GM21423 (cell line): ENCODE data around the gene PEMT.

Experiments used
- ATAC-seq: cut with Tn5 transposase; IDR thresholded peaks from one replicate; pipeline ENCODE4 v1.9.1; 2021; ENCODE audit warnings: mild to moderate bottlenecking, moderate library complexity; ENCODE audit not compliant: unreplicated experiment

Gene PEMT

GRCh38 chr17:17570798-17571716 is 20.5 kb downstream of the PEMT start:
- no peak for ATAC-seq

- no peak for ATAC-seq
Observed at GRCh38 chr17:17570140-17570797, 21.2 kb downstream of the PEMT start.

- no peak for ATAC-seq
Observed at GRCh38 chr17:17569691-17570090, 21.8 kb downstream of the PEMT start.

GRCh38 chr17:17568772-17569195 is 22.7 kb downstream of the PEMT start:
- ATAC-seq, result no peak

- no peak for ATAC-seq
Observed at GRCh38 chr17:17567631-17568030, 23.9 kb downstream of the PEMT start.

- ATAC-seq, result no peak
Observed at GRCh38 chr17:17566896-17567513, 24.5 kb downstream of the PEMT start.

- ATAC-seq, result no peak
Observed at GRCh38 chr17:17565471-17566339, 25.8 kb downstream of the PEMT start.

- ATAC-seq, result no peak
Observed at GRCh38 chr17:17564896-17565295, 26.6 kb downstream of the PEMT start.

GRCh38 chr17:17564323-17564722 is 27.2 kb downstream of the PEMT start:
- no peak for ATAC-seq

- no peak for ATAC-seq
Observed at GRCh38 chr17:17563530-17563929, 28.0 kb downstream of the PEMT start.

GRCh38 chr17:17562146-17562511 is 29.4 kb downstream of the PEMT start:
- ATAC-seq, result no peak

- ATAC-seq, result no peak
Observed at GRCh38 chr17:17561408-17562145, 29.9 kb downstream of the PEMT start.

GRCh38 chr17:17560975-17561374 is 30.5 kb downstream of the PEMT start:
- ATAC-seq, result no peak

- ATAC-seq, result no peak
Observed at GRCh38 chr17:17560167-17560566, 31.3 kb downstream of the PEMT start.

GRCh38 chr17:17559164-17559563 is 32.3 kb downstream of the PEMT start:
- ATAC-seq, result no peak

- no peak for ATAC-seq
Observed at GRCh38 chr17:17558431-17558830, 33.1 kb downstream of the PEMT start.

GRCh38 chr17:17557796-17558195 is 33.7 kb downstream of the PEMT start:
- ATAC-seq, result no peak

GRCh38 chr17:17556671-17557070 is 34.8 kb downstream of the PEMT start:
- no peak for ATAC-seq

GRCh38 chr17:17555906-17556305 is 35.6 kb downstream of the PEMT start:
- ATAC-seq, result no peak

GRCh38 chr17:17555151-17555550 is 36.4 kb downstream of the PEMT start:
- no peak for ATAC-seq
